HCT116 (cell line): Measurements from ENCODE around the gene EIF4EBP3. TPM values are rescaled to one million over a fixed set of nuclear protein-coding genes. Genes with fewer than 3 reads are reported as not detected.

Experiments used
- ATAC-seq: fragments of 200-7000 bp; cut with Tn5 transposase; 2 replicates; pipeline ENCODE4 v1.9.1; 2020; ENCODE audit warnings: mild to moderate bottlenecking, moderate library complexity
- BruUV-seq: library from RNA; stranded (reverse); fragments of 400-500 nt; replicated peaks from 2 replicates; lab custom pipeline; 2021; lab: Mats Ljungman, UMichigan
- CTCF ChIA-PET: fragments of 300-600 bp; sonication (Branson Sonifier 250); formaldehyde crosslinking; loops from one replicate; lab custom pipeline; 2021; ENCODE audit warnings: antibody characterized with exemption; lab: Charles Lee
- POLR2A ChIA-PET: fragments of 300-600, 350-600 bp; sonication (Branson Sonifier 250); formaldehyde crosslinking; loops from one replicate; lab custom pipeline; 2021; ENCODE audit warnings: antibody characterized with exemption; lab: Charles Lee
- RAD21 ChIA-PET, 2 experiments: fragments of 300-600 bp; sonication (Branson Sonifier 250); formaldehyde crosslinking; loops; one replicate each; lab custom pipeline; 2023; ENCODE audit warnings: low total read pairs in 2 of 2; ENCODE audit not compliant: uncharacterized antibody in 2 of 2, unreplicated experiment in 2 of 2, low non-redundant PET in 1 of 2; lab: Charles Lee
- DNase-seq: peaks from one replicate; pipeline ENCODE4 v3.0.0-alpha.2; 2010; ENCODE audit warnings: low read depth, low spot score
- H2AFZ ChIP-seq: fragments of 200-600 bp; shearing (Covaris generic), sonication (generic); 2 replicates; pipeline ENCODE4 v1.6.1; 2017; ENCODE audit warnings: low read depth, mixed run types, mixed read lengths, antibody characterized with exemption, low read length; ENCODE audit not compliant: poor library complexity, severe bottlenecking
- H3K27ac ChIP-seq: 2 replicates; pipeline ENCODE4 v1.5.1; 2012; ENCODE audit warnings: low read depth, low read length
- H3K27me3 ChIP-seq: fragments of 200-600 bp; sonication (generic); 2 replicates; pipeline ENCODE4 v1.6.1; 2016; ENCODE audit warnings: mixed run types, low read length, mixed read lengths; ENCODE audit not compliant: insufficient read depth
- H3K36me3 ChIP-seq, 2 experiments: fragments of 200-500 bp in 1 of 2; fragments of 200-600 bp in 1 of 2; sonication (Bioruptor generic) in 1 of 2; sonication (generic) in 1 of 2; 2 replicates each; pipeline versions ENCODE4 v1.5.1 to v1.6.1; 2014 to 2016; ENCODE audit warnings: low read length in 2 of 2, inconsistent platforms in 1 of 2, mixed read lengths in 1 of 2, mixed run types in 1 of 2; ENCODE audit not compliant: insufficient read depth in 2 of 2, control insufficient read depth in 1 of 2
- H3K4me1 ChIP-seq, 2 experiments: fragments of 200-600 bp in 1 of 2; sonication (generic) in 1 of 2; 2 replicates each; pipeline versions ENCODE4 v1.5.1 to v1.6.1; 2012 to 2017; ENCODE audit warnings: low read length in 2 of 2, inconsistent platforms in 1 of 2, mild to moderate bottlenecking in 1 of 2, mixed read lengths in 1 of 2, mixed run types in 1 of 2, moderate library complexity in 1 of 2; ENCODE audit not compliant: insufficient read depth in 2 of 2, control insufficient read depth in 1 of 2
- H3K4me2 ChIP-seq: fragments of 200-600 bp; sonication (generic); 2 replicates; pipeline ENCODE4 v1.6.1; 2017; ENCODE audit warnings: mixed run types, low read length, mixed read lengths
- H3K4me3 ChIP-seq, 2 experiments: fragments of 200-600 bp in 1 of 2; sonication (generic) in 1 of 2; replicated peaks in 1 of 2; 2 replicates each; pipeline ENCODE4 v1.5.1; 2011 to 2016; ENCODE audit warnings: low read length in 2 of 2, control low read depth in 1 of 2, low read depth in 1 of 2, mild to moderate bottlenecking in 1 of 2, mixed read lengths in 1 of 2, mixed run types in 1 of 2
- H3K79me2 ChIP-seq: fragments of 200-600 bp; sonication (generic); 2 replicates; pipeline ENCODE4 v1.6.1; 2017; ENCODE audit warnings: mild to moderate bottlenecking, mixed run types, low read length, moderate library complexity, mixed read lengths; ENCODE audit not compliant: insufficient read depth
- H3K9ac ChIP-seq: fragments of 200-600 bp; sonication (generic); 2 replicates; pipeline ENCODE4 v1.6.1; 2016; ENCODE audit warnings: low read length, mixed read lengths
- H3K9me2 ChIP-seq: fragments of 200-600 bp; sonication (generic), shearing (Covaris generic); 2 replicates; pipeline ENCODE4 v1.6.1; 2017; ENCODE audit warnings: mixed run types, mild to moderate bottlenecking, moderate library complexity; ENCODE audit not compliant: insufficient read depth
- H3K9me3 ChIP-seq, 2 experiments: fragments of 200-500 bp in 1 of 2; fragments of 200-600 bp in 1 of 2; sonication (Bioruptor generic) in 1 of 2; sonication (generic) in 1 of 2; 2 replicates each; pipeline ENCODE4 v1.6.1; 2014 to 2017; ENCODE audit warnings: low read length in 2 of 2, mixed read lengths in 2 of 2, inconsistent platforms in 1 of 2, low read depth in 1 of 2, mild to moderate bottlenecking in 1 of 2, mixed run types in 1 of 2, moderate library complexity in 1 of 2; ENCODE audit not compliant: control insufficient read depth in 1 of 2, insufficient read depth in 1 of 2
- H4K20me1 ChIP-seq: fragments of 200-600 bp; sonication (generic), shearing (Covaris generic); 2 replicates; pipeline ENCODE4 v1.6.1; 2017; ENCODE audit warnings: mixed run types, mild to moderate bottlenecking, moderate library complexity; ENCODE audit not compliant: insufficient read depth
- CEBPB ChIP-seq: IDR thresholded peaks from 2 replicates; pipeline ENCODE4 v1.6.1; 2012; ENCODE audit warnings: low read depth
- EGR1 ChIP-seq: IDR thresholded peaks from 2 replicates; pipeline ENCODE4 v1.6.1; 2012; ENCODE audit warnings: low read depth
- EZH2 ChIP-seq: fragments of 200-600 bp; sonication (generic); IDR thresholded peaks from 2 replicates; pipeline ENCODE4 v1.6.1; 2017; ENCODE audit warnings: antibody characterized with exemption, mixed run types
- REST ChIP-seq: IDR thresholded peaks from 2 replicates; pipeline ENCODE4 v1.6.1; 2012; ENCODE audit warnings: low read depth
- SP1 ChIP-seq: IDR thresholded peaks from 2 replicates; pipeline ENCODE4 v1.6.1; 2012; ENCODE audit warnings: low read depth
- SRF ChIP-seq: IDR thresholded peaks from 2 replicates; pipeline ENCODE4 v1.6.1; 2012; ENCODE audit warnings: low read depth
- intact Hi-C: fragments of 100-400 bp; cut with micrococcal nuclease; formaldehyde crosslinking; loops from 2 replicates; pipeline ENCODE4 v1.10.0; 2022
- total RNA-seq: library from RNA; stranded (reverse); gene quantifications from one replicate; pipeline ENCODE4 v1.2.1, GENCODE V29; 2021; ENCODE audit not compliant: unreplicated experiment

Gene EIF4EBP3
- total RNA-seq, 1 experiment from 2014 or later: 6.0 TPM

- CTCF ChIA-PET: no interaction called here
- Histone ChIP-seq H3K4me1 (peaks cover 8 to 33% of the 10 kb centered on the region in 2 experiments), H3K4me3 (no peak overlapping the region), H3K36me3 (peaks cover 9 to 30% of the 10 kb centered on the region in 2 experiments; a peak in 3 of 4 replicates), H3K9me3 (no peaks in the 10 kb centered on the region), H3K9ac (no peak overlapping the region), H3K27me3 (no peaks in the 10 kb centered on the region), H3K4me2 (no peak overlapping the region), H3K9me2 (no peaks in the 10 kb centered on the region), H3K27ac (no peak overlapping the region), H3K79me2 (peaks cover 62% of the 10 kb centered on the region), H4K20me1 (no peaks in the 10 kb centered on the region; the same call in 1 of the 2 replicates), H2AFZ (no peak overlapping the region)
- POLR2A ChIA-PET: no interaction called here
- RAD21 ChIA-PET: no interaction called here
- ATAC-seq: no peak
- TF ChIP-seq REST (no peak), CEBPB (no peak), EGR1 (no peak), SP1 (no peak), SRF (no peak), EZH2 (no peak)
- intact Hi-C loops: no loop called here
- BruUV-seq: no TSS peak
- no peak for DNase-seq
These were observed 7.0 kb downstream of the EIF4EBP3 start for GRCh38 chr5:140554454-140554853.
